BLaER1 treated with 17β-estradiol and CSF1 and Interleukin-3, amounts not matched to agents 10 nM and 100 nM (cell line): ENCODE measurements around the gene IGF2BP3.

Experiments used
- H3K27ac ChIP-seq, 11 experiments: shearing (Covaris generic); formaldehyde crosslinking; 2 replicates each; pipeline ENCODE4 v1.8.1; 2022
- H3K27me3 ChIP-seq, 11 experiments: shearing (Covaris generic); formaldehyde crosslinking; 2 replicates each; pipeline ENCODE4 v1.8.1; 2022
- H3K36me3 ChIP-seq, 11 experiments: shearing (Covaris generic); formaldehyde crosslinking; 2 replicates each; pipeline ENCODE4 v1.8.1; 2022
- H3K4me1 ChIP-seq, 10 experiments: shearing (Covaris generic); formaldehyde crosslinking; 2 replicates each; pipeline ENCODE4 v1.8.1; 2022
- H3K4me2 ChIP-seq, 11 experiments: shearing (Covaris generic); formaldehyde crosslinking; 2 replicates each; pipeline ENCODE4 v1.8.1; 2022
- H3K4me3 ChIP-seq, 10 experiments: shearing (Covaris generic); formaldehyde crosslinking; 2 replicates each; pipeline ENCODE4 v1.8.1; 2022
- H3K9ac ChIP-seq, 11 experiments: shearing (Covaris generic); formaldehyde crosslinking; 2 replicates each; pipeline ENCODE4 v1.8.1; 2022
- H3K9me3 ChIP-seq, 11 experiments: shearing (Covaris generic); formaldehyde crosslinking; replicated peaks in 1 of 11; 2 replicates each; pipeline ENCODE4 v1.8.1; 2022
- H4K20me1 ChIP-seq, 11 experiments: shearing (Covaris generic); formaldehyde crosslinking; 2 replicates each; pipeline ENCODE4 v1.8.1; 2022
- Cebpa-rat ChIP-seq, 11 experiments: shearing (Covaris generic); IDR thresholded peaks; 2 replicates each; pipeline ENCODE4 v1.8.1; 2022

Gene IGF2BP3

GRCh38 chr7:23284871-23285270 is 185.4 kb downstream of the IGF2BP3 start:
- no peak overlapping the region for H3K9ac ChIP-seq
- no peak overlapping the region for H3K4me3 ChIP-seq
- H3K27ac ChIP-seq = no peak overlapping the region
- no peak for TF ChIP-seq Cebpa-rat (IDR thresholded peaks at IDR 0.05)
- peaks cover 0 to 13% (median 10%) of the 10 kb centered on the region in 10 experiments; a peak in 17 of 20 replicates for H3K4me1 ChIP-seq
- peaks cover 0 to 27% (median 15%) of the 10 kb centered on the region in 11 experiments; a peak in 13 of 22 replicates for H3K9me3 ChIP-seq
- no peaks in the 10 kb centered on the region for H4K20me1 ChIP-seq
- no peaks in the 10 kb centered on the region for H3K27me3 ChIP-seq
- H3K36me3 ChIP-seq = no peaks in the 10 kb centered on the region
- no peak overlapping the region for H3K4me2 ChIP-seq

DNA sequence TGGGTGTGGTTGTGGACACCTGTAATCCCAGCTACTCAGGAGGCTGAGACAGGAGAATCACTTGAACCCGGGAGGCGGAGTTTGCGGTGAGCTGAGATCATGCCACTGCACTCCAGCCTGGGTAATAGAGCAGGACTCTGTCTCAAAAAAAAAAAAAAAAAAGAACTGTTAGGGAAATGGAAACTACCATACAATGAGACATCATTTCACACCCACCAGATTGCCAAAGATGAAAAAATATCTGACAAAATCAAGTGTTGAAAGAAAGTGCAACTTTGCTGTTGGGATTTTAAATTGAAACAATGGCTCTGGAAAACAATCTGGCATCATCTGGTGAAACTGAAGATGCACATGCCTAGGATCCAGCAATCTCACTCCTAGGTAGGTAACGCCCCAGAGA is 187.2 kb downstream of the IGF2BP3 start:
- Histone ChIP-seq H3K27me3 (no peaks in the 10 kb centered on the region), H4K20me1 (no peaks in the 10 kb centered on the region), H3K9ac (no peak overlapping the region), H3K4me3 (no peak overlapping the region), H3K4me2 (no peak overlapping the region), H3K36me3 (no peaks in the 10 kb centered on the region), H3K9me3 (peaks cover 0 to 24% (median 11%) of the 10 kb centered on the region in 11 experiments; a peak in 13 of 22 replicates), H3K27ac (no peak overlapping the region), H3K4me1 (peaks cover 0 to 10% (median 8%) of the 10 kb centered on the region in 10 experiments; a peak in 17 of 20 replicates)
- TF ChIP-seq Cebpa-rat (IDR thresholded peaks at IDR 0.05) = no peak

- H3K4me3 ChIP-seq = no peak overlapping the region
- no peaks in the 10 kb centered on the region for H4K20me1 ChIP-seq
- no peaks in the 10 kb centered on the region for H3K27me3 ChIP-seq
- no peaks in the 10 kb centered on the region for H3K9me3 ChIP-seq
- no peak for TF ChIP-seq Cebpa-rat (IDR thresholded peaks at IDR 0.05)
- no peak overlapping the region for H3K4me2 ChIP-seq
- H3K9ac ChIP-seq = no peak overlapping the region
- H3K27ac ChIP-seq = no peak overlapping the region
- H3K4me1 ChIP-seq = peaks cover 0 to 16% (median 10%) of the 10 kb centered on the region in 10 experiments; a peak in 8 of 20 replicates
- H3K36me3 ChIP-seq = no peaks in the 10 kb centered on the region
Measured at GRCh38 chr7:23279819-23280525, 190.3 kb downstream of the IGF2BP3 start.

DNA sequence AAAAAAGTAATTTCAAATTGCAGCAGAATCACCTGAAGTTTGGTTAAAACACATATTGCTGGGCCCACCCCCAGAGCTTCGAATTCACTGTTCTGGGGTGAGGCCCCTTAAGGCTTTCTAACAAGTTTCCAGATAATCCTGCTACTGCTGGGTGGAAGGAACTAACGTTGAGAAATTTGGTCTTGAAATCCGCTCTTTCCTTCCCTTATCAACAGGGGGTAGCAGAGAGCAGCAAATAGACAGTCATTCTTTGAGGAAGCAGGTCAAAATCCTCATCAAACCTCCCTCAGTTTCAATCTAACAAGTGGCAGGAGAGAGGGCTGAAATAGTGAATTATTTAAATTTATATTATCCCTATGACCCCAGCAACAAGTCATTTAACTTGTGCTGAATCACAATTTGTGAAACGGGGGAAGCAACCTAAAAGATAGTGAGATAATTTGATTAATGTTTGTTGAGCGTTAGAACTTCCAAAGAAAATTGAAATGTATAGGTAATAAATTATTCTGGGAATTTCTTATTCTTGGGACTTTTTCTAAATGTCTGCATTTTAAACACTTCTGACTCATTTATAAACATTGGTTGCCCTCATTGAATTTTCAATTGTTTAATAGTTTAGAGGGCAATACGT is 192.8 kb downstream of the IGF2BP3 start:
- H3K36me3 ChIP-seq = no peaks in the 10 kb centered on the region
- peak overlapping the region in 8 of 11 experiments; percentile 40 to 63 (median 52); a peak in 11 of 22 replicates for H3K27ac ChIP-seq
- peaks cover 0 to 24% (median 11%) of the 10 kb centered on the region in 10 experiments; a peak in 8 of 20 replicates for H3K4me1 ChIP-seq
- peaks cover 0 to 8% (median 0%) of the 10 kb centered on the region in 11 experiments; a peak in 1 of 22 replicates for H4K20me1 ChIP-seq
- H3K4me3 ChIP-seq = no peak overlapping the region
- TF ChIP-seq Cebpa-rat (IDR thresholded peaks at IDR 0.05) = no peak
- no peaks in the 10 kb centered on the region for H3K27me3 ChIP-seq
- no peak overlapping the region for H3K4me2 ChIP-seq
- H3K9me3 ChIP-seq = no peaks in the 10 kb centered on the region
- peak overlapping the region in 1 of 11 experiments; percentile 2; a peak in 1 of 22 replicates for H3K9ac ChIP-seq

DNA sequence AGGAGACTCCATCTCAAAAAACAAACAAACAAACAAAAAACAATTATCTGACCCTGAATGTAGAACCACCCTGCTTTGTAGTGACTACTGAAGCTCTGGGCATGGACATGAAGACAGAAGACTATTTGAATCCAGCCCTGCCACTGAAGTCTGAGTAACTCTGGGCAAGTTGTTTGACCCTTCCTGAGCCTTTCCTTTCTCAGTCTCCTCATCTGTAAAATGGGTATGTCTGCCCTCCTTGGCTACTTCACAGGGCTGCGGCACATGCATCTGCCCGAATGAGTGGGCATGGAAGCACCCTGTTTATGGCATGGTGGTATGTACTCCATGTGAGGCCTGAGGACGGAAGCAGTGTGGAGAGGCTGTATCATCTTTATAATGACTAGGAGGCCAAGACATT is 193.3 kb downstream of the IGF2BP3 start:
- no peak for TF ChIP-seq Cebpa-rat (IDR thresholded peaks at IDR 0.05)
- Histone ChIP-seq H3K27me3 (no peaks in the 10 kb centered on the region), H3K4me3 (no peak overlapping the region), H3K4me2 (no peak overlapping the region), H4K20me1 (peaks cover 0 to 8% (median 0%) of the 10 kb centered on the region in 11 experiments; a peak in 1 of 22 replicates), H3K9me3 (no peaks in the 10 kb centered on the region), H3K9ac (peak overlapping the region in 2 of 11 experiments; percentile 0 to 2; a peak in 2 of 22 replicates), H3K27ac (peak overlapping the region in 9 of 11 experiments; percentile 15 to 63 (median 49); a peak in 14 of 22 replicates), H3K36me3 (no peaks in the 10 kb centered on the region), H3K4me1 (peaks cover 0 to 24% (median 11%) of the 10 kb centered on the region in 10 experiments; a peak in 8 of 20 replicates)

- Histone ChIP-seq H3K4me2 (peak overlapping the region in 6 of 11 experiments; percentile 0 to 22 (median 12); a peak in 3 of 22 replicates), H3K27ac (peak overlapping the region in 9 of 11 experiments; percentile 15 to 63 (median 49); a peak in 12 of 22 replicates), H3K9me3 (no peaks in the 10 kb centered on the region), H3K27me3 (no peaks in the 10 kb centered on the region), H3K4me3 (no peak overlapping the region), H3K36me3 (no peaks in the 10 kb centered on the region), H3K4me1 (peaks cover 0 to 24% (median 11%) of the 10 kb centered on the region in 10 experiments; a peak in 8 of 20 replicates), H4K20me1 (peaks cover 0 to 8% (median 0%) of the 10 kb centered on the region in 11 experiments; a peak in 1 of 22 replicates), H3K9ac (peak overlapping the region in 1 of 11 experiments; percentile 0; a peak in 2 of 22 replicates)
- peak in 7 of 11 experiments; percentile 20 to 80 (median 58); a peak in 8 of 22 replicates for TF ChIP-seq Cebpa-rat (IDR thresholded peaks at IDR 0.05)
Measured at GRCh38 chr7:23276376-23276775, 193.9 kb downstream of the IGF2BP3 start.

- Histone ChIP-seq H3K4me1 (peaks cover 0 to 24% (median 11%) of the 10 kb centered on the region in 10 experiments; a peak in 8 of 20 replicates), H4K20me1 (peaks cover 0 to 8% (median 0%) of the 10 kb centered on the region in 11 experiments; a peak in 1 of 22 replicates), H3K4me2 (peak overlapping the region in 5 of 11 experiments; percentile 0 to 22 (median 11); a peak in 4 of 22 replicates), H3K27ac (peak overlapping the region in 6 of 11 experiments; percentile 2 to 55 (median 32); a peak in 6 of 22 replicates), H3K36me3 (no peaks in the 10 kb centered on the region), H3K4me3 (no peak overlapping the region), H3K9me3 (no peaks in the 10 kb centered on the region), H3K27me3 (no peaks in the 10 kb centered on the region), H3K9ac (no peak overlapping the region)
- TF ChIP-seq Cebpa-rat (IDR thresholded peaks at IDR 0.05) = no peak
Measured at GRCh38 chr7:23275912-23276311, 194.4 kb downstream of the IGF2BP3 start.

- H4K20me1 ChIP-seq = peaks cover 0 to 14% (median 0%) of the 10 kb centered on the region in 11 experiments; a peak in 1 of 22 replicates
- no peaks in the 10 kb centered on the region for H3K27me3 ChIP-seq
- H3K9ac ChIP-seq = no peak overlapping the region
- TF ChIP-seq Cebpa-rat (IDR thresholded peaks at IDR 0.05) = no peak
- H3K9me3 ChIP-seq = no peaks in the 10 kb centered on the region
- H3K4me3 ChIP-seq = no peak overlapping the region
- H3K4me2 ChIP-seq = peak overlapping the region in 9 of 11 experiments; percentile 6 to 53 (median 34); a peak in 12 of 22 replicates
- H3K36me3 ChIP-seq = no peaks in the 10 kb centered on the region
- peaks cover 0 to 27% (median 11%) of the 10 kb centered on the region in 10 experiments; a peak in 8 of 20 replicates for H3K4me1 ChIP-seq
- H3K27ac ChIP-seq = peak overlapping the region in 3 of 11 experiments; percentile 21 to 29 (median 29); a peak in 3 of 22 replicates
Measured at GRCh38 chr7:23273141-23273599, 197.1 kb downstream of the IGF2BP3 start.
